HepG2 (cell line): ENCODE data around the gene CSPG5. TPM values are rescaled to one million over a fixed set of nuclear protein-coding genes. Genes with fewer than 3 reads are reported as not detected.

Experiments
- ATAC-seq: fragments of 200-7000 bp; cut with Tn5 transposase; 3 replicates; pipeline ENCODE4 v1.9.1; 2020; ENCODE audit warnings: mild to moderate bottlenecking, moderate library complexity
- BruUV-seq: library from RNA; stranded (reverse); fragments of 400-500 nt; replicated peaks from 2 replicates; lab custom pipeline; 2021; lab: Mats Ljungman, UMichigan
- CTCF ChIA-PET: fragments of 300-600 bp; formaldehyde crosslinking; extraction: SDS; loops from one replicate; lab custom pipeline; 2021; ENCODE audit warnings: low total read pairs, inconsistent platforms, low intra/inter-chr PET ratio; lab: Yijun Ruan, JAX
- POLR2A ChIA-PET: fragments of 350-600 bp; sonication (Branson Sonifier 250); formaldehyde crosslinking; loops from one replicate; lab custom pipeline; 2020; ENCODE audit warnings: antibody characterized with exemption, inconsistent platforms; lab: Yijun Ruan, JAX
- DNase-seq: peaks from one replicate; pipeline ENCODE4 v3.0.0-alpha.2; 2015; ENCODE audit warnings: low spot score
- FAIRE-seq: peaks from 3 replicates; lab custom pipeline; 2011; peaks lifted over from hg19 to GRCh38; lab: Jason Lieb, UNC
- H2AFZ ChIP-seq: one replicate; pipeline ENCODE4 v1.6.1; 2011; ENCODE audit warnings: low read length, inconsistent platforms
- H3K27ac ChIP-seq: fragments of 300-600 bp; 3 replicates; pipeline ENCODE4 v1.8.0; 2011; ENCODE audit warnings: mixed run types, mild to moderate bottlenecking, mixed read lengths, low read length, inconsistent platforms; ENCODE audit not compliant: insufficient read depth; ENCODE audit errors: extremely low read length
- H3K27me3 ChIP-seq, 2 experiments: fragments of 200-600 bp in 1 of 2; 2 replicates in 1 of 2; 3 replicates in 1 of 2; pipeline versions ENCODE4 v1.6.0 to v1.8.0; 2011; ENCODE audit warnings: low read length in 2 of 2, mild to moderate bottlenecking in 2 of 2, moderate library complexity in 2 of 2, inconsistent platforms in 1 of 2; ENCODE audit not compliant: insufficient read depth in 2 of 2, control insufficient read depth in 1 of 2
- H3K36me3 ChIP-seq, 2 experiments: fragments of 200-600 bp in 1 of 2; replicated peaks in 1 of 2; 2 replicates in 1 of 2; 3 replicates in 1 of 2; pipeline versions ENCODE4 v1.5.1 to v1.8.0; 2011; ENCODE audit warnings: low read length in 2 of 2, inconsistent platforms in 1 of 2; ENCODE audit not compliant: insufficient read depth in 2 of 2, control insufficient read depth in 1 of 2
- H3K4me1 ChIP-seq: 2 replicates; pipeline ENCODE4 v1.5.1; 2012; ENCODE audit warnings: low read length, inconsistent platforms; ENCODE audit not compliant: insufficient read depth
- H3K4me2 ChIP-seq: 2 replicates; pipeline ENCODE4 v1.6.0; 2011; ENCODE audit warnings: low read depth, low read length, inconsistent platforms
- H3K4me3 ChIP-seq, 3 experiments: fragments of 200-600 bp in 1 of 3; sonication (generic), shearing (Covaris generic) in 1 of 3; replicated peaks in 1 of 3; 2 replicates each; pipeline ENCODE4 v1.5.1; 2011 to 2016; ENCODE audit warnings: low read length in 3 of 3, inconsistent platforms in 2 of 3, low read depth in 2 of 3, mild to moderate bottlenecking in 2 of 3, control low read depth in 1 of 3, mixed read lengths in 1 of 3; ENCODE audit not compliant: insufficient read depth in 1 of 3
- H3K79me2 ChIP-seq: one replicate; pipeline ENCODE4 v1.6.1; 2011; ENCODE audit warnings: low read length, inconsistent platforms; ENCODE audit not compliant: insufficient read depth
- H3K9ac ChIP-seq: 2 replicates; pipeline ENCODE4 v1.6.0; 2011; ENCODE audit warnings: mild to moderate bottlenecking, low read depth, low read length, inconsistent platforms; ENCODE audit not compliant: insufficient read depth
- H3K9me3 ChIP-seq: 2 replicates; pipeline ENCODE4 v1.5.1; 2012; ENCODE audit warnings: mild to moderate bottlenecking, low read length
- H4K20me1 ChIP-seq: 2 replicates; pipeline ENCODE4 v1.6.0; 2011; ENCODE audit warnings: inconsistent platforms, mild to moderate bottlenecking, low read length, moderate library complexity; ENCODE audit not compliant: insufficient read depth
- EHMT2 ChIP-seq: fragments of 200-600 bp; sonication (generic); IDR thresholded peaks from 2 replicates; pipeline ENCODE4 v1.7.0; 2017; ENCODE audit warnings: antibody characterized with exemption, low read depth, low read length, borderline replicate concordance
- ELF4 ChIP-seq: sonication (generic); formaldehyde crosslinking; IDR thresholded peaks from 2 replicates; pipeline ENCODE4 v1.5.0; 2020; ENCODE audit warnings: missing genetic modification reagents, mild to moderate bottlenecking, moderate library complexity, borderline replicate concordance
- ETS1 ChIP-seq: sonication (generic); formaldehyde crosslinking; IDR thresholded peaks from 2 replicates; pipeline ENCODE4 v1.4.0; 2020; ENCODE audit warnings: missing genetic modification reagents
- GTF2F1 ChIP-seq: fragments of 150-350 bp; IDR thresholded peaks from 2 replicates; pipeline ENCODE4 v1.6.1; 2014; ENCODE audit warnings: low read length
- HMGA1 ChIP-seq: sonication (generic); formaldehyde crosslinking; conservative IDR thresholded peaks from 2 replicates; pipeline ENCODE4 v1.4.0; 2020; ENCODE audit warnings: missing genetic modification reagents
- TAF1 ChIP-seq: sonication (generic); formaldehyde crosslinking; IDR thresholded peaks from 2 replicates; pipeline ENCODE4 v1.4.0; 2020; ENCODE audit warnings: missing genetic modification reagents
- TAF15 ChIP-seq: fragments of 200-400 bp; formaldehyde crosslinking; IDR thresholded peaks from one replicate; pipeline ENCODE4 v1.6.1; 2018; ENCODE audit warnings: mild to moderate bottlenecking, low read depth, low read length; ENCODE audit not compliant: poor library complexity, severe bottlenecking
- ZFP82 ChIP-seq: sonication (generic); formaldehyde crosslinking; IDR thresholded peaks from 2 replicates; pipeline ENCODE4 v1.5.1; 2020; ENCODE audit warnings: mild to moderate bottlenecking, missing genetic modification reagents, borderline replicate concordance
- ZNF777 ChIP-seq: sonication (generic); formaldehyde crosslinking; IDR thresholded peaks from 2 replicates; pipeline ENCODE4 v1.4.0; 2020; ENCODE audit warnings: missing genetic modification reagents
- ZNF780A ChIP-seq: sonication (generic); formaldehyde crosslinking; IDR thresholded peaks from 2 replicates; pipeline ENCODE4 v1.8.0; 2022; ENCODE audit warnings: mild to moderate bottlenecking, missing genetic modification reagents, moderate library complexity
- WGBS: methylation state at CpG from one replicate; pipeline ENCODE4 v1.1.6; 2017; ENCODE audit warnings: low lambda C conversion rate; 5-methylcytosine and 5-hydroxymethylcytosine counted together
- in situ Hi-C: cut with HindIII; loops from 2 replicates; pipeline ENCODE4 v1.10.0; 2017; ENCODE audit warnings: low pct_unique_long_range_greater_than_20kb; ENCODE audit not compliant: extremely low pct_ligation_motif_present
- intact Hi-C: fragments of 100-400 bp; cut with micrococcal nuclease; formaldehyde crosslinking; loops from one replicate; pipeline ENCODE4 v1.10.0; 2022; ENCODE audit not compliant: unreplicated experiment
- polyA plus RNA-seq, 8 experiments: library from polyadenylated mRNA; depleted of rRNA in 3 of 8; stranded (reverse) in 7 of 8; unstranded in 1 of 8; fragments of >200 nt; fragmentation: Illumina TruSeq in 4 of 8; extraction: Trizol in 4 of 8; gene quantifications; 2 replicates each; pipeline versions ENCODE4 v1.2.1 to v1.2.3, GENCODE V29; 2011 to 2016; ENCODE audit warnings: low read depth in 4 of 8, missing spikeins in 1 of 8, mixed read lengths in 1 of 8; ENCODE audit not compliant: insufficient read depth in 1 of 8
- total RNA-seq, 5 experiments: library from RNA; depleted of rRNA; stranded (reverse); fragments of >200 nt; fragmentation: Illumina TruSeq; extraction: Trizol; gene quantifications; 2 replicates each; pipeline ENCODE4 v1.2.3, GENCODE V29; 2016; ENCODE audit warnings: low read depth in 1 of 5
- TF ChIP-seq, protein P1 (sequence below): sonication (generic); formaldehyde crosslinking; IDR thresholded peaks from one replicate; pipeline ENCODE4 v1.5.1; 2020; ENCODE audit warnings: mild to moderate bottlenecking, missing genetic modification reagents; ENCODE audit errors: not compliant biosample characterization
- TF ChIP-seq, protein P2 (sequence below), 2 experiments: IDR thresholded peaks; 2 replicates each; pipeline ENCODE4 v1.6.1; 2011 to 2012; ENCODE audit warnings: low read length in 2 of 2, borderline replicate concordance in 1 of 2, low read depth in 1 of 2, mild to moderate bottlenecking in 1 of 2, moderate library complexity in 1 of 2

Gene CSPG5
- total and polyA plus RNA-seq, 2 of the 13 experiments (the other 11 are each of a cell fraction or from before 2014, with no cell fraction given) = 0.07 to 0.15 TPM

GRCh38 chr3:47610583-47610982, 31.9 kb upstream of the CSPG5 start:
- ATAC-seq (no peak), FAIRE-seq (no peak), DNase-seq (no peak)
- in situ Hi-C loops = no loop called here
- H2AFZ ChIP-seq = no peak overlapping the region
- no peak overlapping the region for H3K4me3 ChIP-seq
- H3K36me3 ChIP-seq = peaks cover 18 to 82% of the 10 kb centered on the region in 2 experiments
- WGBS = 96% methylated on average over 3 of the region's 3 CpGs
- intact Hi-C loops = no loop called here
- POLR2A ChIA-PET = no interaction called here
- no peaks in the 10 kb centered on the region for H3K9me3 ChIP-seq
- H3K27ac ChIP-seq = no peak overlapping the region
- no peak overlapping the region for H3K9ac ChIP-seq
- BruUV-seq = no TSS peak
- H3K4me2 ChIP-seq = no peak overlapping the region
- no peaks in the 10 kb centered on the region for H3K79me2 ChIP-seq
- H3K27me3 ChIP-seq = no peaks in the 10 kb centered on the region
- CTCF ChIA-PET = no interaction called here
- H4K20me1 ChIP-seq = no peaks in the 10 kb centered on the region
- no peaks in the 10 kb centered on the region for H3K4me1 ChIP-seq
- no peak for TF ChIP-seq TAF1 (CRISPR knock-in tag)
- TF ChIP-seq ELF4 (CRISPR knock-in tag) = no peak
- no peak for TF ChIP-seq EHMT2
- no peak for TF ChIP-seq ZNF780A
- TF ChIP-seq, protein P1, sequence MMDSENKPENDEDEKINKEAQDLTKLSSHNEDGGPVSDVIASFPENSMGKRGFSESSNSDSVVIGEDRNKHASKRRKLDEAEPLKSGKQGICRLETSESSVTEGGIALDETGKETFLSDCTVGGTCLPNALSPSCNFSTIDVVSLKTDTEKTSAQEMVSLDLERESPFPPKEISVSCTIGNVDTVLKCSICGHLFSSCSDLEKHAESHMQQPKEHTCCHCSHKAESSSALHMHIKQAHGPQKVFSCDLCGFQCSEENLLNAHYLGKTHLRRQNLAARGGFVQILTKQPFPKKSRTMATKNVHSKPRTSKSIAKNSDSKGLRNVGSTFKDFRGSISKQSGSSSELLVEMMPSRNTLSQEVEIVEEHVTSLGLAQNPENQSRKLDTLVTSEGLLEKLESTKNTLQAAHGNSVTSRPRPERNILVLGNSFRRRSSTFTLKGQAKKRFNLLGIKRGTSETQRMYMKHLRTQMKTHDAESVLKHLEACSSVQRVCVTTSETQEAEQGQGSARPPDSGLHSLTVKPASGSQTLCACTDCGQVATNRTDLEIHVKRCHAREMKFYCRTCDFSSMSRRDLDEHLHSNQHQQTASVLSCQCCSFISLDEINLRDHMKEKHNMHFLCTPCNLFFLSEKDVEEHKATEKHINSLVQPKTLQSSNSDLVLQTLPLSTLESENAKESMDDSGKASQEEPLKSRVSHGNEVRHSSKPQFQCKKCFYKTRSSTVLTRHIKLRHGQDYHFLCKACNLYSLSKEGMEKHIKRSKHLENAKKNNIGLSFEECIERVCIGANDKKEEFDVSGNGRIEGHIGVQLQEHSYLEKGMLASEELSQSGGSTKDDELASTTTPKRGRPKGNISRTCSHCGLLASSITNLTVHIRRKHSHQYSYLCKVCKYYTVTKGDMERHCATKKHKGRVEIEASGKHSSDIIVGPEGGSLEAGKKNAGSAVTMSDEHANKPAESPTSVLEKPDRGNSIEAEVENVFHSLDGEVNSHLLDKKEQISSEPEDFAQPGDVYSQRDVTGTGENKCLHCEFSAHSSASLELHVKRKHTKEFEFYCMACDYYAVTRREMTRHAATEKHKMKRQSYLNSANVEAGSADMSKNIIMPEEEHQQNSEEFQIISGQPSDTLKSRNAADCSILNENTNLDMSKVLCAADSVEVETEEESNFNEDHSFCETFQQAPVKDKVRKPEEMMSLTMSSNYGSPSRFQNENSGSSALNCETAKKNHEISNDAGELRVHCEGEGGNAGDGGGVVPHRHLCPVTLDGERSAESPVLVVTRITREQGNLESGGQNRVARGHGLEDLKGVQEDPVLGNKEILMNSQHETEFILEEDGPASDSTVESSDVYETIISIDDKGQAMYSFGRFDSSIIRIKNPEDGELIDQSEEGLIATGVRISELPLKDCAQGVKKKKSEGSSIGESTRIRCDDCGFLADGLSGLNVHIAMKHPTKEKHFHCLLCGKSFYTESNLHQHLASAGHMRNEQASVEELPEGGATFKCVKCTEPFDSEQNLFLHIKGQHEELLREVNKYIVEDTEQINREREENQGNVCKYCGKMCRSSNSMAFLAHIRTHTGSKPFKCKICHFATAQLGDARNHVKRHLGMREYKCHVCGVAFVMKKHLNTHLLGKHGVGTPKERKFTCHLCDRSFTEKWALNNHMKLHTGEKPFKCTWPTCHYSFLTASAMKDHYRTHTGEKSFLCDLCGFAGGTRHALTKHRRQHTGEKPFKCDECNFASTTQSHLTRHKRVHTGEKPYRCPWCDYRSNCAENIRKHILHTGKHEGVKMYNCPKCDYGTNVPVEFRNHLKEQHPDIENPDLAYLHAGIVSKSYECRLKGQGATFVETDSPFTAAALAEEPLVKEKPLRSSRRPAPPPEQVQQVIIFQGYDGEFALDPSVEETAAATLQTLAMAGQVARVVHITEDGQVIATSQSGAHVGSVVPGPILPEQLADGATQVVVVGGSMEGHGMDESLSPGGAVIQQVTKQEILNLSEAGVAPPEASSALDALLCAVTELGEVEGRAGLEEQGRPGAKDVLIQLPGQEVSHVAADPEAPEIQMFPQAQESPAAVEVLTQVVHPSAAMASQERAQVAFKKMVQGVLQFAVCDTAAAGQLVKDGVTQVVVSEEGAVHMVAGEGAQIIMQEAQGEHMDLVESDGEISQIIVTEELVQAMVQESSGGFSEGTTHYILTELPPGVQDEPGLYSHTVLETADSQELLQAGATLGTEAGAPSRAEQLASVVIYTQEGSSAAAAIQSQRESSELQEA (CRISPR knock-in tag) = no peak
- TF ChIP-seq GTF2F1 = no peak
- no peak for TF ChIP-seq ETS1 (CRISPR knock-in tag)
- TF ChIP-seq TAF15 = no peak
- TF ChIP-seq ZFP82 (CRISPR knock-in tag) = no peak
- no peak for TF ChIP-seq ZNF777
- TF ChIP-seq, protein P2, sequence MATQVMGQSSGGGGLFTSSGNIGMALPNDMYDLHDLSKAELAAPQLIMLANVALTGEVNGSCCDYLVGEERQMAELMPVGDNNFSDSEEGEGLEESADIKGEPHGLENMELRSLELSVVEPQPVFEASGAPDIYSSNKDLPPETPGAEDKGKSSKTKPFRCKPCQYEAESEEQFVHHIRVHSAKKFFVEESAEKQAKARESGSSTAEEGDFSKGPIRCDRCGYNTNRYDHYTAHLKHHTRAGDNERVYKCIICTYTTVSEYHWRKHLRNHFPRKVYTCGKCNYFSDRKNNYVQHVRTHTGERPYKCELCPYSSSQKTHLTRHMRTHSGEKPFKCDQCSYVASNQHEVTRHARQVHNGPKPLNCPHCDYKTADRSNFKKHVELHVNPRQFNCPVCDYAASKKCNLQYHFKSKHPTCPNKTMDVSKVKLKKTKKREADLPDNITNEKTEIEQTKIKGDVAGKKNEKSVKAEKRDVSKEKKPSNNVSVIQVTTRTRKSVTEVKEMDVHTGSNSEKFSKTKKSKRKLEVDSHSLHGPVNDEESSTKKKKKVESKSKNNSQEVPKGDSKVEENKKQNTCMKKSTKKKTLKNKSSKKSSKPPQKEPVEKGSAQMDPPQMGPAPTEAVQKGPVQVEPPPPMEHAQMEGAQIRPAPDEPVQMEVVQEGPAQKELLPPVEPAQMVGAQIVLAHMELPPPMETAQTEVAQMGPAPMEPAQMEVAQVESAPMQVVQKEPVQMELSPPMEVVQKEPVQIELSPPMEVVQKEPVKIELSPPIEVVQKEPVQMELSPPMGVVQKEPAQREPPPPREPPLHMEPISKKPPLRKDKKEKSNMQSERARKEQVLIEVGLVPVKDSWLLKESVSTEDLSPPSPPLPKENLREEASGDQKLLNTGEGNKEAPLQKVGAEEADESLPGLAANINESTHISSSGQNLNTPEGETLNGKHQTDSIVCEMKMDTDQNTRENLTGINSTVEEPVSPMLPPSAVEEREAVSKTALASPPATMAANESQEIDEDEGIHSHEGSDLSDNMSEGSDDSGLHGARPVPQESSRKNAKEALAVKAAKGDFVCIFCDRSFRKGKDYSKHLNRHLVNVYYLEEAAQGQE (IDR thresholded peaks at IDR 0.05; ENCODE audit: borderline replicate concordance in 1 of 2, low read depth in 1 of 2, low read length in 2 of 2) = no peak
- TF ChIP-seq HMGA1 (CRISPR knock-in tag) = no peak
